HEK293 (cell line): ENCODE results near the gene ZFP36.

ENCODE experiments used
- FEZF1 ChIP-seq: fragments of 450-650 bp; formaldehyde crosslinking; IDR thresholded peaks from 2 replicates; pipeline ENCODE4 v1.5.1; 2016; ENCODE audit warnings: missing biosample characterization, missing genetic modification characterization
- GLI4 ChIP-seq: fragments of 450-650 bp; formaldehyde crosslinking; IDR thresholded peaks from 2 replicates; pipeline ENCODE4 v1.5.1; 2016; ENCODE audit warnings: missing biosample characterization, missing genetic modification characterization
- KLF7 ChIP-seq: fragments of 450-650 bp; formaldehyde crosslinking; IDR thresholded peaks from 2 replicates; pipeline ENCODE4 v1.5.1; 2016; ENCODE audit warnings: missing biosample characterization, missing genetic modification characterization, borderline replicate concordance
- TRIM28 ChIP-seq: IDR thresholded peaks from 2 replicates; pipeline ENCODE4 v1.6.1; 2011; ENCODE audit warnings: low read length, control low read depth, borderline replicate concordance
- TSHZ1 ChIP-seq: fragments of 450-650 bp; formaldehyde crosslinking; IDR thresholded peaks from 2 replicates; pipeline ENCODE4 v1.5.1; 2016; ENCODE audit warnings: missing biosample characterization, missing genetic modification characterization, borderline replicate concordance
- ZBTB1 ChIP-seq: fragments of 450-650 bp; formaldehyde crosslinking; IDR thresholded peaks from 2 replicates; pipeline ENCODE4 v1.5.1; 2016; ENCODE audit warnings: missing biosample characterization, missing genetic modification characterization
- ZBTB49 ChIP-seq: fragments of 450-650 bp; formaldehyde crosslinking; IDR thresholded peaks from 2 replicates; pipeline ENCODE4 v1.5.1; 2016; ENCODE audit warnings: missing biosample characterization, missing genetic modification characterization, low read depth
- ZFP41 ChIP-seq: fragments of 450-650 bp; formaldehyde crosslinking; IDR thresholded peaks from 2 replicates; pipeline ENCODE4 v1.5.1; 2016; ENCODE audit warnings: missing biosample characterization, missing genetic modification characterization, borderline replicate concordance
- ZNF16 ChIP-seq: fragments of 450-650 bp; formaldehyde crosslinking; IDR thresholded peaks from 2 replicates; pipeline ENCODE4 v1.5.1; 2016; ENCODE audit warnings: low read depth, missing biosample characterization, missing genetic modification characterization
- ZNF169 ChIP-seq: fragments of 450-650 bp; formaldehyde crosslinking; IDR thresholded peaks from 2 replicates; pipeline ENCODE4 v1.5.1; 2016; ENCODE audit warnings: missing biosample characterization, missing genetic modification characterization
- ZNF174 ChIP-seq: fragments of 450-650 bp; formaldehyde crosslinking; IDR thresholded peaks from 2 replicates; pipeline ENCODE4 v1.5.0; 2017; ENCODE audit warnings: missing biosample characterization, mild to moderate bottlenecking, missing genetic modification characterization
- ZNF211 ChIP-seq: fragments of 450-650 bp; formaldehyde crosslinking; IDR thresholded peaks from 2 replicates; pipeline ENCODE4 v1.5.1; 2016; ENCODE audit warnings: low read depth, missing biosample characterization, missing genetic modification characterization
- ZNF302 ChIP-seq: fragments of 450-650 bp; formaldehyde crosslinking; IDR thresholded peaks from 2 replicates; pipeline ENCODE4 v1.5.1; 2016; ENCODE audit warnings: missing biosample characterization, missing genetic modification characterization, low read depth
- ZNF354C ChIP-seq: fragments of 450-650 bp; formaldehyde crosslinking; IDR thresholded peaks from 2 replicates; pipeline ENCODE4 v1.5.1; 2016; ENCODE audit warnings: missing biosample characterization, missing genetic modification characterization, low read depth, borderline replicate concordance
- ZNF362 ChIP-seq: fragments of 450-650 bp; formaldehyde crosslinking; IDR thresholded peaks from 2 replicates; pipeline ENCODE4 v1.5.1; 2016; ENCODE audit warnings: missing biosample characterization, missing genetic modification characterization
- ZNF366 ChIP-seq: fragments of 450-650 bp; formaldehyde crosslinking; conservative IDR thresholded peaks from 2 replicates; pipeline ENCODE4 v1.5.1; 2016; ENCODE audit warnings: missing biosample characterization, missing genetic modification characterization
- ZNF423 ChIP-seq: fragments of 450-650 bp; formaldehyde crosslinking; IDR thresholded peaks from 2 replicates; pipeline ENCODE4 v1.5.1; 2016; ENCODE audit warnings: missing biosample characterization, missing genetic modification characterization
- ZNF426 ChIP-seq: fragments of 450-650 bp; formaldehyde crosslinking; IDR thresholded peaks from 2 replicates; pipeline ENCODE4 v1.5.1; 2017; ENCODE audit warnings: missing biosample characterization, missing genetic modification characterization, mild to moderate bottlenecking, inconsistent platforms, moderate library complexity
- ZNF449 ChIP-seq: fragments of 450-650 bp; formaldehyde crosslinking; IDR thresholded peaks from 2 replicates; pipeline ENCODE4 v1.5.1; 2017; ENCODE audit warnings: missing biosample characterization, mild to moderate bottlenecking, missing genetic modification characterization, moderate library complexity
- ZNF488 ChIP-seq: fragments of 450-650 bp; formaldehyde crosslinking; IDR thresholded peaks from 2 replicates; pipeline ENCODE4 v1.5.1; 2016; ENCODE audit warnings: missing biosample characterization, missing genetic modification characterization
- ZNF514 ChIP-seq: fragments of 450-650 bp; formaldehyde crosslinking; IDR thresholded peaks from 2 replicates; pipeline ENCODE4 v1.5.1; 2016; ENCODE audit warnings: missing biosample characterization, missing genetic modification characterization
- ZNF521 ChIP-seq: fragments of 450-650 bp; formaldehyde crosslinking; IDR thresholded peaks from 2 replicates; pipeline ENCODE4 v1.5.1; 2017; ENCODE audit warnings: missing biosample characterization, mild to moderate bottlenecking, missing genetic modification characterization
- ZNF544 ChIP-seq: fragments of 450-650 bp; formaldehyde crosslinking; IDR thresholded peaks from 2 replicates; pipeline ENCODE4 v1.5.0; 2017; ENCODE audit warnings: missing biosample characterization, missing genetic modification characterization
- ZNF549 ChIP-seq: fragments of 450-650 bp; IDR thresholded peaks from 2 replicates; pipeline ENCODE4 v1.5.1; 2018; ENCODE audit warnings: missing biosample characterization, missing genetic modification characterization, mild to moderate bottlenecking, inconsistent platforms, moderate library complexity
- ZNF560 ChIP-seq: fragments of 450-650 bp; formaldehyde crosslinking; IDR thresholded peaks from 2 replicates; pipeline ENCODE4 v1.5.1; 2017; ENCODE audit warnings: missing biosample characterization, missing genetic modification characterization, borderline replicate concordance
- ZNF580 ChIP-seq: fragments of 450-650 bp; formaldehyde crosslinking; IDR thresholded peaks from 2 replicates; pipeline ENCODE4 v1.5.1; 2016; ENCODE audit warnings: missing biosample characterization, missing genetic modification characterization
- ZNF621 ChIP-seq: fragments of 450-650 bp; formaldehyde crosslinking; IDR thresholded peaks from 2 replicates; pipeline ENCODE4 v1.5.1; 2017; ENCODE audit warnings: missing biosample characterization, missing genetic modification characterization
- ZNF629 ChIP-seq: fragments of 450-650 bp; formaldehyde crosslinking; IDR thresholded peaks from 2 replicates; pipeline ENCODE4 v1.5.1; 2017; ENCODE audit warnings: missing biosample characterization, missing genetic modification characterization
- ZNF660 ChIP-seq: fragments of 450-650 bp; IDR thresholded peaks from 2 replicates; pipeline ENCODE4 v1.5.1; 2018; ENCODE audit warnings: missing biosample characterization, mild to moderate bottlenecking, missing genetic modification characterization
- ZNF76 ChIP-seq: fragments of 450-650 bp; formaldehyde crosslinking; IDR thresholded peaks from 2 replicates; pipeline ENCODE4; 2016; ENCODE audit warnings: low read depth, missing biosample characterization, missing genetic modification characterization, borderline replicate concordance
- ZNF830 ChIP-seq: fragments of 450-650 bp; IDR thresholded peaks from 2 replicates; pipeline ENCODE4 v1.5.0; 2018; ENCODE audit warnings: missing biosample characterization, missing genetic modification characterization, low read depth, mild to moderate bottlenecking, moderate library complexity

The ZFP36 gene

GRCh38 chr19:39390751-39391437, 15.8 kb upstream of the ZFP36 start, which contains the start of the genes MED29 and PAF1 (continued):
- TF ChIP-seq ZNF660 (tag by site-specific recombination) (peak; percentile 97), TRIM28 (no peak), ZNF16 (tag by site-specific recombination) (no peak), ZNF580 (tag by site-specific recombination) (peak; percentile 98), ZNF544 (no peak), ZBTB1 (tag by site-specific recombination) (no peak), ZNF211 (tag by site-specific recombination) (no peak), ZNF302 (tag by site-specific recombination) (no peak), ZNF621 (tag by site-specific recombination) (no peak), ZBTB49 (no peak), ZNF560 (tag by site-specific recombination) (no peak), ZNF629 (tag by site-specific recombination) (peak; percentile 100), ZNF488 (tag by site-specific recombination) (no peak), ZNF549 (tag by site-specific recombination) (no peak), ZNF76 (peak; percentile 92), FEZF1 (peak; percentile 60), ZNF362 (tag by site-specific recombination) (no peak), GLI4 (tag by site-specific recombination) (no peak), ZFP41 (tag by site-specific recombination) (no peak), KLF7 (tag by site-specific recombination) (peak; percentile 89; the same call in 1 of the 2 replicates), ZNF174 (tag by site-specific recombination) (no peak), TSHZ1 (tag by site-specific recombination) (0 out of 2 replicates have a peak, but pooled peaks have one; percentile 55), ZNF514 (tag by site-specific recombination) (no peak), ZNF830 (no peak), ZNF423 (tag by site-specific recombination) (no peak), ZNF426 (tag by site-specific recombination) (no peak), ZNF169 (tag by site-specific recombination) (no peak), ZNF366 (tag by site-specific recombination) (peak; percentile 84), ZNF354C (tag by site-specific recombination) (no peak), ZNF449 (tag by site-specific recombination) (no peak; the same call in 1 of the 2 replicates), ZNF521 (tag by site-specific recombination) (no peak)
